Right ventricle myocardium superior (tissue), 1 donor: ENCODE data around the gene TRIP6. TPM values are rescaled to one million over a fixed set of nuclear protein-coding genes. Genes with fewer than 3 reads are reported as not detected.
A peak's percentile ranks its signal among the peaks of the same experiment; 100 is the strongest.

ENCODE experiments used
- ATAC-seq: fragments of 200-7000 bp; cut with Tn5 transposase; one replicate; pipeline ENCODE4 v1.9.1; 2020; ENCODE audit warnings: mild to moderate bottlenecking; ENCODE audit not compliant: poor library complexity
- DNase-seq: peaks from one replicate; pipeline ENCODE4 v3.0.0-alpha.2; 2020
- intact Hi-C: fragments of 100-400 bp; cut with DNase I; formaldehyde crosslinking; loops from one replicate; pipeline ENCODE4 v1.11.2; 2022
- total RNA-seq: library from RNA; stranded (reverse); fragmentation: NEBNext Ultra II Directional; extraction: Animal tissue kit (Norgen Biotek cat#: 25700); gene quantifications from one replicate; pipeline ENCODE4 v1.2.1, GENCODE V29; 2021
- donor health status: DM: no; HTN: yes; CAD: no; lungs with severe emphysema.

TRIP6 gene
- total RNA-seq, 1 donor from 2014 or later = 12.6 TPM

DNA sequence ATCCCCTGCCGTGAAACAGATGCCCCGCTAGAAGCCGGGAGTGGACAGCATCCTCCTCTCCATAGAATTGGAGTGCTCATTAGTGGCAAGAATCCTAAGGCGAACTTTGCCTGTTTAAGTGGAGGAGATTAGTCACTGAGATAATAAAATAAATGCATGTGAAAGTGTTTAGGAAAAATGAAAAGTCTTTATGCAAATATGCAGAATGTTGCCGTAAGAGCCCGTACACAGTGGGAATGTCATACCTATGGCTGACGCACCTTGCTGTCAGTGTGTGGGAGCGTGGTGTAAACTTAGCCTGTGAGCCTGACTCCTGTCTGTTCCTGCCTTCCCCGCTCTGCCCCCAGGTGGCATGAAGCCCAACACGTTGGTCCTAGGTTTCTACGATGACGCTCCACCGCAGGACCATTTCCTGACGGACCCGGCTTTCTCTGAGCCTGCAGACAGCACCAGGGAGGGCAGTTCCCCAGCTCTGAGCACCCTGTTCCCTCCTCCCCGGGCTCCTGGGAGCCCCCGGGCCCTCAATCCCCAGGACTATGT, 1.7 kb upstream of the TRIP6 start:
- intact Hi-C loops = no loop called here
- DNase-seq (no peak), ATAC-seq (no peak)

DNA sequence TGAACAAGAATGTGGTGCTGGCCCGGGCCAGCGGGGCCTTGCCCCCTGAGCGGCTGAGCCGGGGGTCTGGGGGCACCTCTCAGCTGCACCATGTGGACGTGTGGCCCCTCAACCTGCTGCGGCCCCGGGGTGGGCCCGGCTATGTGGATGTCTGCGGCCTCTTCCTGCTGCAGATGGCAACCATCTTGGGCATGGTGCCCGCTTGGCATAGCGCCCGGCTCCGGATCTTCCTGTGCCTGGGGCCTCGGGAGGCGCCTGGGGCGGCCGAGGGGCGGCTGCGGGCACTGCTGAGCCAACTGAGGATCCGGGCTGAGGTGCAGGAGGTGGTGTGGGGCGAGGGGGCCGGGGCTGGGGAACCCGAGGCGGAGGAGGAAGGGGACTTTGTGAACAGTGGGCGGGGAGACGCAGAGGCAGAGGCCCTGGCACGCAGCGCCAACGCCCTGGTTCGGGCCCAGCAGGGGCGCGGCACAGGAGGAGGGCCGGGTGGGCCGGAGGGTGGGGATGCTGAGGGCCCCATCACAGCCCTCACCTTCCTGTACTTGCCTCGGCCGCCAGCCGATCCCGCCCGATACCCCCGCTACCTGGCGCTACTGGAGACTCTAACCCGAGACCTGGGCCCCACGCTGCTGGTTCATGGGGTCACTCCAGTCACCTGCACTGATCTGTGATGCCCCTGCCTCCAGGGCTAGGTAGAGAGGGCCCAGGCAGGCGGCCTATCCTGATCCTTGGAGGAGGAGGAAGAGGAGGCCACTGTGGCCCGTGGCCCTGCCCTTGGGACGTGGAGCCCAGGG, 1.1 kb upstream of the TRIP6 start:
- intact Hi-C loops = no loop called here
- DNase-seq = peak; percentile 90

DNA sequence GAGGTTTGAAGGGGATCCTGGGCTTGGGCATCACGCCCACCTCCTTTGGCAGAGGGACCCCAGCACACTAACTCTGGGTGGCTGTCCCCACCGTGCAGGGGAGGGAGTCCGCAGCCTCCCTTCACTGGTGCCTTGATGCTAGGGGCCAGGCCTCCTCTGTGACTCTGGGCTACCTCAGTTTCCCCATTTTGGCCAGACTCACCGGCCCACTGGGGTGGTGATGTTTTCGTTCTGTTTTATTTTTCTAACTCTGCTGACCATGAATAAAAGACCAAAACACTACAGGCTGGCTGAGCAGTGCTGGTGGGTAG, 503 bp upstream of the TRIP6 start:
- DNase-seq = no peak
- ATAC-seq = no peak
- intact Hi-C loops = no loop called here

More for the DNA sequence above, 1.1 kb upstream of the TRIP6 start:
- ATAC-seq = peak; percentile 53

DNA sequence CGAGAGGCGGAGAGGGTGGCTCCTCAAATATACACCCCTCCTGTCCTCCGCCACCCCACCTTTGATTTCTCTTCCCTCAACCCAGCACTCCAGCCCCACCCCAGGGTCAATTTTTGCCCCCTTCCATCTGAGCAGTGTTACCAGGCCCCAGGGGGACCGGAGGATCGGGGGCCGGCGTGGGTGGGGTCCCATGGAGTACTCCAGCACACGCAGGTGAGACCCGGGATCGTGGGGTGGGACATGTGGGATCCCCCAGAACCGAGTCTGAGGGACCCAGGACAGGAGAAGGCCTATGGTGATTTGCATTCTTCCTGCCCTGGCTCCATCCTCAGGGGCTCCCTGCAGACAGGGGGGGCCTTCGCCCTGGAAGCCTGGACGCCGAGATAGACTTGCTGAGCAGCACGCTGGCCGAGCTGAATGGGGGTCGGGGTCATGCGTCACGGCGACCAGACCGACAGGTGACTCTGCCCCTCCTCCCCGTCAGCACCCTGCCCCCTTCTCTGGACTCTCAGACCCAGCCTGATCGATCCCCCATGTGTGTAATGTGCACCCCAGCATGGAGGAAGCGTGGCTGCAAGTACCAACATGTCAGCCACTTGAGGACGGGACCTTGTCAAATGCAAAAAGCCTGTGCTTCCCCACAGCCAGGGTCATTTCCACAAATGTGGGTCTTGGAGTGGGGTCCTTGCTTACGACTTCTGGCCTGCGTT, 744 bp downstream of the TRIP6 start:
- DNase-seq (no peak), ATAC-seq (peak; percentile 3)
- intact Hi-C loops = no loop called here

DNA sequence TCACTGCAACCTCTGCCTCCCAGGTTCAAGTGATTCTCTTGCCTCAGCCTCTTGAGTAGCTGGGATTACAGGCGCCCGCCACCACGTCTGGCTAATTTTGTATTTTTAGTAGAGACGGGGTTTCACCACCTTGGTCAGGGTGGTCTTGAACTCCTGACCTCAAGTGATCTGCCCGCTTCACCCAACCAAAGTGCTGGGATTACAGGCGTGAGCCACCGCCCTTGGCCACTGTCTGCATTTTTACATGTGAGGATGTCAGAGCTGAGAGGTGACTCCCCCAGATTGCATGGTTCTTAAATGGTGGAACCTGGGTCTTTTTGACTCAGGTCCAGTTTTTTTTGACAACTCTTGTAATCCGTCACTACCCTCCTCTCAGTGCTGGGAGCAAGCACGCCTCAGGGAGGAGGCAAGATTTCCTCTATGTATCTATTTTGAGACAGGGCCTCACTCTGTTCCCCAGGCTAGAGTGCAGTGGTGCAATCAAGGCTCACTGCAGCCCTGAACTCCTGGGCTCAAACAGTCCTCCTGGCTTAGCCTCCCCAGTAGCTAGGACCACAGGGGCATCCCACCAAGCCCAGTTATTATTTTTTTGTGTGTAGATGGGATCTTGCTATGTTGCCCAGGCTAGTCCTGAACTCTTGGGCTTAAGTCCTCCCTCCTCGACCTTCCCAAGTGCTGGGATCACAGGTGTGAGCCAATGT, 6.6 kb downstream of the TRIP6 start:
- ATAC-seq (no peak), DNase-seq (no peak)
- intact Hi-C loops = no loop called here

DNA sequence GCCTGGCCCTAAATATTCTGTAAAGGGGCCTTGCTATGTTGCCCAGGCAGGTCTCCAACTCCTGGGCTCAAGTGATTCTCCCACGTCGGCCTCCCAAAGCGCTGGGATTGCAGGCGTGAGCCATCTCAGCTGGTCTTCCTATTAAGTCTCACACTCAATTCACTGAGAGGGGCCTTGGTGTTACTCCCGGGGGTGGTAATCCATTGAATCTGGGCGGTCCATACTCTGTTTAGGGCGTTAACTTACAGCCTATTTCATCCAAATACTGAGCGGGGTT, 7.1 kb downstream of the TRIP6 start:
- ATAC-seq (peak; percentile 1), DNase-seq (no peak)
- intact Hi-C loops = no loop called here

DNA sequence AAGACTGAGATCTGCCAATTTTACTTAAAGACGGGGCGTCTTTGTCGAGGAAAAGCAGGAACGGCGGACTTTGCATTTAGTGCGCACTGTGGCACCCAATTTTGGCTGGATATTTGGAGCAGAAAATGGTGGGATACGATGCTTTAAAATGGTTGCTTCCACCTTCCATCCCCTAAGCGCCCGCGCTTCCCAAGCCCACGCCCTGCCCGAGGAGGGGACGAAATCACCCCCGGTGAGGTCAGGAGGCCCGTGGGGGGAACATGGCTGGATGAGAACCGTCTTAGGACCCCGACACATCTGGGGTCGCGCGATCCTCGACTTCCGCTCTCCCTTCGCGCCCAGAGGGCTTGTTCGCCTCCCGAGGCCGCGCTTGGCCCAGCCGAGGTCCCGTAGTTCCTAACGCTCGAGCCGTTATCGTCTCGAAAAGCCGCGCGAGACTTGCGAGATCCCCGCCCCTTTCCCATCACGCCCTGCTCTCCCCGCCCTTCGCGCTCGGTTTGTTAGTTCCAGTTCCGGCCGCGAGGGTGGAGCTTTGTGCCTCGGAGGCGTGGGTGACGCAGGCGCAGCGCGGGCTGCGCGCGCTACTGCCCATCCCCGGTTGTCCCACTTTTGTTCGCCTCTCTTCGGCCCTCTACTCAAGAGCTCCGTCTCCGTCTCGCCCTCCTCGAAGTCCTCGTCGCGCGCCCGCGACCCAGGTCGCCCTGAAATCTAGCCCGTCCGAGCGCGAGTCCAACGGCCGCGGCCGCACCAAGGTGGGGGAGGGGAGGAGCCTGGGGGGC, 7.6 kb downstream of the TRIP6 start, which contains the start of gene SRRT:
Gene SRRT (plus strand): TSS at position 527 of the 779 bp plus-strand sequence. CDS start 488 bp downstream, outside the sequence.
- ATAC-seq = peak; percentile 98
- peak; percentile 99 for DNase-seq
- intact Hi-C loops = no loop called here

DNA sequence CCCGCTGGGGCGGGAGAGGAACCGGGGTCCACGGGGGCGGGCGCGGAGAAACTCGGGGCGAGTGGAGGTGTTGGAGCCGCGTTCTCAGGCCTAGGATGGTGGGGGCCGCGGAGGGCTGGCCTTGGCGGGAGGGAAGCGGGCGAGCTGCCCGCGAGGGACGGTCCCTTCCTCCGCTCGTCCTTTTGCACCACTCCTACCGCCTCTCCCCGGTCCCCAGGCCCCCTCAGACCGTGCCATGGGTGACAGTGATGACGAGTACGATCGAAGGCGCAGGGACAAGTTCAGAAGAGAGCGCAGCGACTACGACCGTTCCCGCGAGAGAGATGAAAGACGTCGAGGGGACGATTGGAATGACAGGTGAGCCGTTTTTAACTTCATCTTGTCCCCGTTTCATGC, 8.2 kb downstream of the TRIP6 start:
- ATAC-seq = peak; percentile 44
- no peak for DNase-seq
- intact Hi-C loops = no loop called here

DNA sequence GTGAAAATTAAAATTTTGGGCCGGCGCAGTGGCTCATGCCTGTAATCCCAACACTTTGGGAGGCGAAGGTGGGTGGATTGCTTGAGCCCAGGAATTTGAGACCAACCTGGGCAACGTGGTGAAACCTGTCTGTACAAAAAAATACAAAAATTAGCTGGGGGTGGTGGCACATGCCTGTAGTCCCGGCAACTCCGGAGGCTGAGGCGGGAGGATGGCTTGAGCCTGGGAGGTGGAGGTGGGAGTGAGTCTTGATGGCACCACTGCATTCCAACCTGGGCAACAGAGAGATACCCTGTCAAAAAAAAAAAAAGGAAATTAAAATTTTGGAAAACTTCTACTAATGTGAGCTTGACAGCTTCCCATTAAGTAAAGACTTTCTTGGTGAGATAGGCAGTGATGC, 10.8 kb downstream of the TRIP6 start:
- ATAC-seq (no peak), DNase-seq (no peak)
- intact Hi-C loops = no loop called here

DNA sequence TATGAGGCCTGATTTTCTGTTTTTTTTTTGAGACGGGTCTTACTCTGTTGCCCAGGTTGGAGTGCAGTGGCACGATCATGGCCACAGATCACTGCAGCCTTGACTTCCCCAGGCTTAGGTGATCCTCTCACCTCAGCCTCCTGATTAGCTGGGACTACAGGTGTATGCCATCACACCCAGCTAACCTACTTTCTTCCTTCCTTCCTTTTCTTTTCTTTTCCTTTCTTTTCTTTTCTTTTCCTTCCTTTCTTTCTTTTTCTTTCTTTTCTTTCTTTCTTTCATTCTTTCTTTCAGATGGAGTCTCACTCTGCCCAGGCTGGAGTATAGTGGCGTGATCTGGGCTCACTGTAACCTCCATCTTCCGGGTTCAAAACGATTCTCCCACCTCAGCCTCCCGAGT, 11.5 kb downstream of the TRIP6 start:
- intact Hi-C loops = no loop called here
- no peak for ATAC-seq
- no peak for DNase-seq

DNA sequence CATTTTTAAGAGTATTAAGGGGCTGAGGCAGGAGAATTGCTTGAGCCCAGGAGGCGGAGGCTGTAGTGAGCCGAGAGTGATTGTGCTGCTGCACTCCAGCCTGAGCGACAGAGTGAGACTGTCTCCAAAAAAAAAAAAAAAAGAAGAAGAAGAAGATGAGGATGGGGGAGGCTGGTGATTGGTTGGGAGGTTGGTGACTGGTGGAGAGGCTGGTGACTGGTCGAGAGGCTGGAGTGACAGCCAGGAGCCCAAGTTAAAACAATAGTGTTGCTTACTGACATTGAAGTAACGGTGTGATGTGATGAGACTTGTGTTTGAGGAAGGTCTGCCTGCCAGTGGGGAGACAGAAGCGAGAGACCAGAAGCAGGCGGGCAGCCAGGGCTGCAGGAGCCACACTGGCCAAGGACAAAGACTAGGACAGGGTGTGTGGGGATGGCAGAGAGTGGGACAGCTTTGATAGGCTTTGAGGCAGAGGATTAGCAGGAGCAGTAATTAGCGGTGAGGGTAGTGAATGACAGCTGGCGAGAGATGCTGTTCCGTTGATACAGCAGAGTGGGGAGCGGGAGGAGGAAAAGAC, 12.6 kb downstream of the TRIP6 start:
- ATAC-seq (peak; percentile 57), DNase-seq (no peak)
- intact Hi-C loops = no loop called here

DNA sequence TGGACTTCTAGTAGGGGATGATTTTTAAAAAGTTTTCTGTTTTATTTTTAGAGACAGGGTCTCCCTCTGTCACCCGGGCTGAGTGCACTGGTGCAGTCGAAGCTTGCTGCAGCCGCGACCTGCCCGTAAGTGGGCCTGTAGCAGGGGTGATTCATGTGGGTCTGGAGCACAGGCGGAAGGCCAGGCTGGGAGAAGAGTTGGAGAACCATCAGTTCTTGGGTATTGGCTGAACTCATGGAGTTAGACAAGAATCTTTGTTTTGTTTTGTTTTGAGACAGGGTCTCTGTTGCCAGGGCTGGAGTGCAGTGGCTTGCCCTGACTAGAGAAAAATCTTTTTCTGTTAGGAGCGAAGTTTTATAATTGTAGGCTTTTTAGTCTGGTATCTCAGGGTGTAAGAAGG, 13.5 kb downstream of the TRIP6 start:
- intact Hi-C loops = no loop called here
- no peak for ATAC-seq
- no peak for DNase-seq

DNA sequence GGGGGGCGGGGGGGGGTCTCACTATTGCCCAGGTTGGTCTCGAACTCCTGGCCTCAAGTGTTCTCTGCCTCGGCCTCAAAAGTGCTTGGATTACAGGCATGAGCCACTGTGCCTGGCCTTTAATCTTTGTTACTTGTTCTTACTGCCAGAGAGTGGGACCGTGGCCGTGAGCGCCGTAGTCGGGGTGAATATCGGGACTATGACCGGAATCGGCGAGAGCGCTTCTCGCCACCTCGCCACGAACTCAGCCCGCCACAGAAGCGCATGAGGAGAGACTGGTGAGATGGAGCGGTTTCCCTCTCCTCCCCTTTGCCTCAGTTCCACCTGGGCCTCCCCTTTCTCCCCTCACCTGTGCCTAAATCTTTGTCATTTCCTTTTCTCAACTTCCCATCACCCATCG, 13.9 kb downstream of the TRIP6 start:
- DNase-seq = no peak

DNA sequence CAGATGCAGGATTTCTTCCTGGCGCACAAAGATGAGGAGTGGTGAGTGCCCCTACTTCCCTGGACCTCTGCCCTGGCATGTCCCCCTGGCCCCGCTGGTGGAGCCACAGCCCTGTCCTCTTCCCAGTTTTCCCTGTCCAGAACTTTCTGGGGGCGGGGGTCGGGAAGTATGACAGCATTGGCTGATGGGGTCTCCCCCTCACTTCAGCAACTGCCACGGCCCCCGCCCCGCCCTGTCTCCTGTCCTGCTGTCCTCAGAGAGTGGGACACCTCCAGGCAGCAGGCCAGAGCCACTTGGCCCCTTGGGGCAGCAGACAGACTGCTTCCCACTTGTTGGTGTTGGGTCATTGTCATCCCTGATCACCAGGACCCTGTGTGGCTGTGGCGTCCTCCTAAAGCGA, 15.0 kb downstream of the TRIP6 start:
- ATAC-seq = no peak
- intact Hi-C loops = no loop called here
- DNase-seq = no peak

More for the DNA sequence above, 13.9 kb downstream of the TRIP6 start:
- intact Hi-C loops = no loop called here
- no peak for ATAC-seq

DNA sequence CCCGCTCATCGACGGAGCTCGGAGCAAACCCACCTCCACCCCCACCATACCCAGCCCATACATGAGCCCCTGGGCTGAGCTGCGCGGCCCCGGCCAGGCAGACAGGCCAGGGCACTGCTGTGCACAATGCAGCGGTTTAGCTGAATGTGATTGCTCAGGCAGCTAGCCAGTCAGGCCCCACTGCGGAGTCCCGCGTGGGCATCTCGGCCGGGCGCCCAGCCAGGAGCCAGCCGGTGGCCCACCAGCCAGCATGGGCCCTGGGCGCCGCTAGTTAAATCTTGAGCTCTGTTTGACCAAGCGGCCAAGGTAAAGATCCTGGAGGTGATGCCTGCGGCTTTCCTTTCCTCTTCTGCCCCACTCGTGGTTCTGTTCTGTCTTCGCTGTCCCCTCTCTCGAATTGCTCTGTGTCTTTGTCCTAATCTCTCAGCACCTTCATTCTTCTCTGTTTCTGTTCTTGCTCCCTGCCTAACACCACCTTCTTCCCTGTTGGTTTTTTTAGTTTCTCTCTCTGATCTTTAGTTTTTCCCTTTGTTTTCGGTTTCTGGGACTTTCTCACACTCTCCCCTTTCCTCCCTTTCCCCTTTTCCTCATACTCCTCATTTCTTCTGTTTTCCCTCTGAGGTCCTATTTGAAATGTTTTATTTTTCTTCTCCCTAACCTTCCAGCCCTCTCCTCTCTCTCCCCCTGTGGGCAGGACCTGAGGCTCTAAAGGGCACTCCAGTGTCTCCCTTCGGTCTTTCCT, 15.8 kb downstream of the TRIP6 start:
- ATAC-seq (no peak), DNase-seq (no peak)
- intact Hi-C loops = no loop called here

DNA sequence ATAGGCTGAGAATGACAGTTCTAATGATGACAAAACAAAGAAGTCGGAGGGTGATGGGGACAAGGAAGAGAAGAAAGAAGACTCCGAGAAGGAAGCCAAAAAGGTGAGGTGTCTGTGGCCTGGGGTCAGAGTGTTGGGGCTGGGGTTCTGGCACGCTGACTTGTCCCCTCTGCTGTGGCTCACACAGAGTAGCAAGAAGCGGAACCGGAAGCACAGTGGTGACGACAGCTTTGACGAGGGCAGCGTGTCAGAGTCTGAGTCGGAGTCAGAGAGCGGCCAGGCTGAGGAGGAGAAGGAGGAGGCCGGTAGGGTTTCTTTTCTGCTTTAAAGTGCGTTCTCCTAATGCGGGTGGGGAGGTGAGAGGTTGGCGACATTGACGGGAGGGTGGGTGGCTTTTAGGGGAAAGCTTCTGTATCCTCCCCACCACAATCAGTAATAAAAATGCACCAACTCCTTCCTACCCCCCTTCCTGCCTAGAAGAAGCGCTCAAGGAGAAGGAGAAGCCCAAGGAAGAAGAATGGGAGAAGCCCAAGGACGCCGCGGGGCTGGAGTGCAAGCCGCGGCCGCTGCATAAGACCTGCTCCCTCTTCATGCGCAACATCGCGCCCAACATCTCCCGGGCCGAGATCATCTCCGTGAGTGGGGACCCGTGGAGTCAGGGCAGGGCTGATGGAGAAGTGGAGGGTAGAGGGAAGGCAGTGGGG, 17.7 kb downstream of the TRIP6 start:
- no peak for ATAC-seq
- DNase-seq = no peak
- intact Hi-C loops = no loop called here

DNA sequence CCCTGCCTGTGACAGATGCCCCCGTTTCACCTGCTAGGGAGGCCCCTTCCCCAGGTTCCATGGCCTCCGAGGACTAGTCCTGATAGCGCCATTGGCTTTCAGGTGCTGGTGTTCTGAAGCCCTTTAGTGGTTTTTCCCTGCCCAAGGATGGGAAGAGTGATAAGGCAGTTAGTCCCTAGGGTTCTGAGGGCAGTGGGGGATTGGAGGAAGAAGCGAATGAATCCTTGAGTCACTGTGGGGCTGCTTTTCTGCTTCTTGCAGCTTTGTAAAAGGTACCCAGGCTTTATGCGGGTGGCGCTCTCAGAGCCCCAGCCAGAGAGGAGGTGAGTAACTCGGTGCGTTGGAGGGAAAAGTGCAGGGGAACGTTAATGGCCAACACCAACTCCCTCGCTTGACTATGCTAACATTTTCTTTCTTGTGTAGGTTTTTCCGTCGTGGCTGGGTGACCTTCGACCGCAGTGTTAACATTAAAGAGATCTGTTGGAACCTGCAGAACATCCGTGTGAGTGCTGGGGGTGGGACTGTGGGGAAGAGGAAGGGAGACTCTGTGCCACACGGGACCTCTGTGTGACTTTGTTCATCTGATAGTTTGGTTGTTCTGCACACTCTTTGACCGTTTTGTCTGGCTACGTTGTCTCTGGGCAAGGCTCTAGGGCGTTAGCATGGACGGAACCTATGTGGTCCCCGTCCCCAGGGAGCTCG, 18.4 kb downstream of the TRIP6 start:
- ATAC-seq = no peak
- no peak for DNase-seq
- intact Hi-C loops = no loop called here
